ENCODE results near the gene PDE6G.

Gene PDE6G

GRCh38 chr17:81666342-81667191, 10.2 kb upstream of the PDE6G start, which contains the start of the genes CCDC137 and OXLD1:
CCDC137 (plus strand) TSS chr17:81666737; CDS start chr17:81666767, 30 bp downstream.
OXLD1 (minus strand) TSS chr17:81666605; CDS start chr17:81666577, 28 bp downstream.
- TF ChIP-seq CTCF (IDR thresholded peaks at IDR 0.05; ENCODE audit: low read depth, low read length), result no peak
- peak; percentile 92 for DNase-seq (ENCODE audit: extremely low read depth, low read depth)

- no peak for TF ChIP-seq CTCF (IDR thresholded peaks at IDR 0.05; ENCODE audit: low read depth, low read length)
- no peak for DNase-seq (ENCODE audit: extremely low read depth, low read depth)
Measured at GRCh38 chr17:81666092-81666341, 9.7 kb upstream of the PDE6G start.

DNA sequence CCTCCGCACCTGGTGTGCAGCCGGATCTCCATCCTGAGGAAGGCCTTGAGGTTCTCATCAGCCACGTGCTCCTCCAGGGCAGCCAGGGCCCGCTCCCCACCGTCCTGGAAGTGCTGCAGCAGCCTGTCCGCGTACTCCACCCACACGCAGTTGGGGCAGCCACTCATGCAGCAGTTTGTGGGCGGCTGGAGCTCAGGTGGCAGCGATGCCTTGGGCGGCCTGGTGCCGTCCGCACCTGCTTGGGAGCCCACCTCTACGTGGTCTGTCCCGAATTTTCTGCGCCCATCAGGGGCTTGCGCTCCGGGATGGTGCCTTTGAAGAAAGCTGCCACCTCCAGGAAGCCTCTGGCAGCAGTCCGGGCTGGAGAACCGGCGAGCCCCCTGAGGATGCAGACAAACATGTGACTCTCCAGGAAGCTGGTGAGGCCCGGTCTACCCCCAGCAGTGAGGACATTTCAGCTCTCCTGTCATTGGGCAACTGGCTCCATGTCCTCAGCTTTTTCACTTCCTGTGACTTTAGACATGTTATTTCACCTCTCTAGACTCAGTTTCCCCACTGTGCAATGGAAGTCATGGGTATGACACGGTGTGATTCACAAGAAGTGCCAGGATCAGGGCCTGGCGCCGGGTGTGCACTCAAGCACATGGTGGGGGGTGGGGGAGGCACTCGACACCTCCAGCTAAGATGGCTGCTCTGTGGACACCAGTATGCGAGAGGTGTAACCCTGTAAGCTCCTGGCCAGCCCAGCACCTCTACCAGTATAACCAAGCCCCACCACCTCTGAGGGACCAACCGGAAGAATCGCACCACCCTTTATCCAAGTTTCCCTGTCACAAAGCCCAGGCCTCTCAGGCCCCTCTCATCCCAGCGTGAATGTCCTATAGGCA, 9.1 kb upstream of the PDE6G start:
- no peak for TF ChIP-seq CTCF (IDR thresholded peaks at IDR 0.05; ENCODE audit: low read depth, low read length)
- no peak for DNase-seq (ENCODE audit: extremely low read depth, low read depth)

- no peak for TF ChIP-seq CTCF (IDR thresholded peaks at IDR 0.05; ENCODE audit: low read depth, low read length)
Measured at GRCh38 chr17:81664051-81664470, 7.7 kb upstream of the PDE6G start.

DNA sequence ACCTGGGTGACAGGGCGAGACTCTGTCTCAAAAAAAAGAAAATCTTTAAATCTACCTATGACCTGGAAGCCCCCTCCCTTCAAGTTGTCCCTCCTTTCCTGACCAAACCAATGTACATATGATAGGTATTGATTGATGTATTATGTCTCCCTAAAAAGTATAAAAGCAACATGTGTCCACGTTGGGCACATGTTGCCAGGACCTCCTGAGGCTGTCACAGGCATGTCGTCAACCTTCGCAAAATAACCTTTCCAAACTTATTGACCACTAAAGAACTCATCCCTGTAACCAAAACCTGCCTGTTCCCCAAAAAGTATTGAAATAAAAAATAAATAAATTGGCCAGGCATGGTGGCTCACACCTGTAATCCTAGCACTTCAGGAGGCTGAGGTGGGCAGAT, 5.7 kb upstream of the PDE6G start:
- no peak for TF ChIP-seq CTCF (IDR thresholded peaks at IDR 0.05; ENCODE audit: low read depth, low read length)
- no peak for DNase-seq (ENCODE audit: extremely low read depth, low read depth)

More at GRCh38 chr17:81664051-81664470, 7.7 kb upstream of the PDE6G start:
- no peak for DNase-seq (ENCODE audit: extremely low read depth, low read depth)

DNA sequence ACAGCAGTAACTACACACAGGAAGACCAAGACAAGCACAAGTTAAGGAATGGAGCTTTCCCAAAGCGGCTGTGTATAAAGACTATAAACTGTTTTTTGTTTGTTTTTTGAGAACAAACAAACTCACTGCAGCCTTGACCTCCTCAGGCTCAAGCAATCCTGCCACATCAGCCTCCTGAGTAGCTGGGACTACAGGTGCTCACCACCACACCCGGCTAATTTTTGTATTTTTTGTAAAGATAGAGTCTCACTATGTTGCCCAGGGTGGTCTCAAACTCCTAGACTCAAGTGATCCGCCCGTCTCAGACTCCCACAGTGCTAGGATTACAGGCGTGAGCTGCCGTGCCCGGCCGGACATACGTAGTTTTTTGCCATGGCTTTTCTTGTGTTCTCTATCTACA, 4.1 kb upstream of the PDE6G start:
- TF ChIP-seq CTCF (IDR thresholded peaks at IDR 0.05; ENCODE audit: low read depth, low read length), result no peak
- DNase-seq (ENCODE audit: extremely low read depth, low read depth), result no peak

GRCh38 chr17:81659038-81659437, 2.7 kb upstream of the PDE6G start:
- no peak for DNase-seq (ENCODE audit: extremely low read depth, low read depth)

More at GRCh38 chr17:81659038-81659437, 2.7 kb upstream of the PDE6G start:
- no peak for TF ChIP-seq CTCF (IDR thresholded peaks at IDR 0.05; ENCODE audit: low read depth, low read length)
